H1 (cell line): ENCODE results near the gene TFRC. TPM values are rescaled to one million over a fixed set of nuclear protein-coding genes. Genes with fewer than 3 reads are reported as not detected.
"Not testable (repeated sequence)": the region's sequence is repeated elsewhere in the genome, so short reads cannot be mapped to it uniquely, and the experiment has no call there.

Source experiments
- CTCF ChIA-PET: fragments of 300-600 bp; sonication (Branson Sonifier 250); formaldehyde crosslinking; loops from one replicate; lab custom pipeline; 2021; ENCODE audit not compliant: partially characterized antibody; lab: Charles Lee
- POLR2A ChIA-PET: fragments of 300-600 bp; sonication (Branson Sonifier 250); formaldehyde crosslinking; loops from one replicate; lab custom pipeline; 2021; ENCODE audit warnings: inconsistent platforms; ENCODE audit not compliant: partially characterized antibody; lab: Charles Lee
- DNase-seq, 2 experiments: peaks; one replicate each; pipeline versions ENCODE4 v3.0.0 to v3.0.0-alpha.2; 2010 to 2022; ENCODE audit warnings: low spot score in 2 of 2, low read depth in 1 of 2, mixed read lengths in 1 of 2
- FAIRE-seq: peaks from 2 replicates; lab custom pipeline; 2011; peaks lifted over from hg19 to GRCh38; lab: Jason Lieb, UNC
- H2AFZ ChIP-seq: 2 replicates; pipeline ENCODE4 v1.8.1; 2012; ENCODE audit warnings: low read length, inconsistent platforms
- H2AK5ac ChIP-seq: 2 replicates; pipeline ENCODE4 v1.6.1; 2013; ENCODE audit warnings: low read depth, low read length
- H2BK120ac ChIP-seq: replicated peaks from 2 replicates; pipeline ENCODE3; 2013; ENCODE audit warnings: low read depth, low read length, inconsistent platforms
- H2BK12ac ChIP-seq: 2 replicates; pipeline ENCODE4 v1.6.1; 2013; ENCODE audit warnings: low read depth, low read length
- H2BK15ac ChIP-seq: 2 replicates; pipeline ENCODE4 v1.6.1; 2013; ENCODE audit warnings: low read length
- H2BK20ac ChIP-seq: 2 replicates; pipeline ENCODE4 v1.6.1; 2013; ENCODE audit warnings: low read length
- H2BK5ac ChIP-seq: 2 replicates; pipeline ENCODE4 v1.6.1; 2013; ENCODE audit warnings: low read depth, low read length
- H3K14ac ChIP-seq: 2 replicates; pipeline ENCODE4 v1.6.1; 2013; ENCODE audit warnings: inconsistent platforms; ENCODE audit not compliant: insufficient read length
- H3K18ac ChIP-seq: 2 replicates; pipeline ENCODE4 v1.6.1; 2013; ENCODE audit warnings: low read length; ENCODE audit errors: extremely low read depth
- H3K23ac ChIP-seq: 2 replicates; pipeline ENCODE4 v1.6.1; 2013; ENCODE audit warnings: inconsistent platforms; ENCODE audit not compliant: insufficient read length
- H3K23me2 ChIP-seq: 2 replicates; pipeline ENCODE4 v1.6.1; 2013; ENCODE audit warnings: low read depth, low read length
- H3K27ac ChIP-seq: 2 replicates; pipeline ENCODE4 v1.6.1; 2011; ENCODE audit warnings: low read depth, low read length, inconsistent platforms
- H3K27me3 ChIP-seq, 4 experiments: replicated peaks in 1 of 4; 1 replicate in 1 of 4; 2 replicates in 3 of 4; pipeline versions ENCODE4 v1.6.1 to v1.8.1; 2011 to 2013; ENCODE audit warnings: low read length in 3 of 4, mild to moderate bottlenecking in 3 of 4, inconsistent platforms in 2 of 4, mixed read lengths in 2 of 4, moderate library complexity in 1 of 4; ENCODE audit not compliant: control insufficient read depth in 3 of 4, insufficient read depth in 3 of 4; ENCODE audit errors: extremely low read depth in 1 of 4
- H3K36me3 ChIP-seq, 4 experiments: 2 replicates each; pipeline versions ENCODE4 v1.6.1 to v1.8.1; 2011 to 2013; ENCODE audit warnings: mild to moderate bottlenecking in 4 of 4, low read length in 3 of 4, moderate library complexity in 2 of 4, control low read depth in 1 of 4, inconsistent platforms in 1 of 4; ENCODE audit not compliant: insufficient read depth in 4 of 4, control insufficient read depth in 2 of 4
- H3K4ac ChIP-seq: replicated peaks from 2 replicates; pipeline ENCODE3; 2013; ENCODE audit warnings: low read length, low read depth, mixed read lengths, inconsistent platforms; ENCODE audit not compliant: insufficient read length
- H3K4me1 ChIP-seq, 4 experiments: replicated peaks in 1 of 4; 1 replicate in 1 of 4; 2 replicates in 3 of 4; pipeline versions ENCODE4 v1.6.1 to v1.8.1; 2011 to 2013; ENCODE audit warnings: low read length in 3 of 4, inconsistent platforms in 2 of 4, mixed read lengths in 1 of 4; ENCODE audit not compliant: insufficient read depth in 4 of 4, control insufficient read depth in 3 of 4
- H3K4me2 ChIP-seq, 2 experiments: 2 replicates each; pipeline versions ENCODE4 v1.6.1 to v1.8.1; 2011 to 2013; ENCODE audit warnings: low read depth in 2 of 2, low read length in 2 of 2, control low read depth in 1 of 2, inconsistent platforms in 1 of 2, mild to moderate bottlenecking in 1 of 2; ENCODE audit not compliant: insufficient read depth in 1 of 2
- H3K4me3 ChIP-seq, 4 experiments: fragments of 200-600, 300-600 bp in 1 of 4; sonication (generic), shearing (Covaris generic), sonication (Bioruptor Twin) in 1 of 4; 2 replicates each; pipeline versions ENCODE4 v1.5.1 to v1.8.1; 2011 to 2016; ENCODE audit warnings: low read length in 4 of 4, low read depth in 3 of 4, control low read depth in 2 of 4, inconsistent platforms in 2 of 4, mild to moderate bottlenecking in 2 of 4, mixed read lengths in 1 of 4, moderate library complexity in 1 of 4; ENCODE audit not compliant: insufficient read depth in 2 of 4; ENCODE audit errors: extremely low read depth in 1 of 4
- H3K56ac ChIP-seq: replicated peaks from 2 replicates; pipeline ENCODE3; 2013; ENCODE audit warnings: low read depth, mild to moderate bottlenecking, mixed read lengths, low read length, inconsistent platforms; ENCODE audit not compliant: insufficient read length
- H3K79me1 ChIP-seq: 2 replicates; pipeline ENCODE4 v1.6.1; 2013; ENCODE audit warnings: low read depth, low read length, control low read depth
- H3K79me2 ChIP-seq, 2 experiments: 2 replicates each; pipeline versions ENCODE4 v1.6.1 to v1.8.1; 2012 to 2013; ENCODE audit warnings: low read length in 2 of 2, mild to moderate bottlenecking in 2 of 2, inconsistent platforms in 1 of 2; ENCODE audit not compliant: insufficient read depth in 2 of 2, control insufficient read depth in 1 of 2
- H3K9ac ChIP-seq, 4 experiments: replicated peaks in 1 of 4; 1 replicate in 1 of 4; 2 replicates in 3 of 4; pipeline versions ENCODE4 v1.6.1 to v1.8.1; 2011 to 2013; ENCODE audit warnings: low read depth in 3 of 4, low read length in 3 of 4, control low read depth in 2 of 4, mild to moderate bottlenecking in 2 of 4, moderate library complexity in 2 of 4, inconsistent platforms in 1 of 4; ENCODE audit errors: extremely low read depth in 1 of 4
- H3K9me3 ChIP-seq, 2 experiments: 2 replicates each; pipeline versions ENCODE4 v1.6.1 to v1.8.1; 2012 to 2013; ENCODE audit warnings: mild to moderate bottlenecking in 2 of 2, moderate library complexity in 2 of 2, control low read depth in 1 of 2, inconsistent platforms in 1 of 2, low read depth in 1 of 2, low read length in 1 of 2, mixed read lengths in 1 of 2; ENCODE audit not compliant: insufficient read depth in 2 of 2
- H4K20me1 ChIP-seq, 2 experiments: replicated peaks in 1 of 2; 2 replicates each; pipeline versions ENCODE3 to v1.8.1; 2011 to 2013; ENCODE audit warnings: inconsistent platforms in 2 of 2, low read length in 2 of 2, mild to moderate bottlenecking in 1 of 2; ENCODE audit not compliant: insufficient read depth in 2 of 2, control insufficient read depth in 1 of 2
- H4K5ac ChIP-seq: 2 replicates; pipeline ENCODE4 v1.6.1; 2013; ENCODE audit warnings: low read length, low read depth, mixed read lengths, inconsistent platforms; ENCODE audit not compliant: insufficient read length
- H4K8ac ChIP-seq: 2 replicates; pipeline ENCODE4 v1.8.0; 2013; ENCODE audit warnings: mild to moderate bottlenecking, moderate library complexity, low read length, inconsistent platforms; ENCODE audit not compliant: insufficient read depth; ENCODE audit errors: extremely low read depth
- H4K91ac ChIP-seq: replicated peaks from 2 replicates; pipeline ENCODE3; 2013; ENCODE audit warnings: low read length, mixed read lengths, inconsistent platforms; ENCODE audit not compliant: insufficient read length
- WGBS, 2 experiments: shearing (Covaris generic) in 1 of 2; methylation state at CpG; one replicate each; pipeline versions ENCODE4 v1.1.6 to v1.1.7; 2013 to 2015; ENCODE audit warnings: low lambda C conversion rate in 2 of 2, mixed read lengths in 2 of 2, inconsistent platforms in 1 of 2, low coverage in 1 of 2, missing lambda C conversion rate in 1 of 2; ENCODE audit not compliant: insufficient replicate concordance in 2 of 2, insufficient coverage in 1 of 2, insufficient read length in 1 of 2; ENCODE audit errors: extremely low coverage in 1 of 2, missing lambda C conversion rate in 1 of 2; 5-methylcytosine and 5-hydroxymethylcytosine counted together
- polyA plus RNA-seq, 7 experiments: library from polyadenylated mRNA; depleted of rRNA in 3 of 7; stranded (reverse) in 5 of 7; unstranded in 2 of 7; fragments of >200 nt in 5 of 7; fragments of 200-250 nt in 2 of 7; gene quantifications; 1 replicate in 5 of 7; 2 replicates in 1 of 7; 4 replicates in 1 of 7; pipeline versions ENCODE4 v1.2.1 to v1.2.3, GENCODE V29; 2011 to 2013; ENCODE audit warnings: missing spikeins in 2 of 7, mixed read lengths in 2 of 7
- total RNA-seq: library from RNA; stranded (reverse); fragmentation: NEBNext Ultra II Directional; extraction: Animal tissue kit (Norgen Biotek cat#: 25700); gene quantifications from 2 replicates; pipeline ENCODE4 v1.2.1, GENCODE V29; 2021

Gene TFRC
- total and polyA plus RNA-seq, 2 of the 8 experiments (the other 6 are each of a cell fraction or from before 2014, with no cell fraction given), result 67.3 to 161 TPM

- peak overlapping the region; percentile 43 to 85 for H3K4me2 ChIP-seq
- H4K20me1 ChIP-seq, result peaks cover 3 to 17% of the 10 kb centered on the region in 2 experiments
- H2AK5ac ChIP-seq, H3K27me3 ChIP-seq, FAIRE-seq, H2BK12ac ChIP-seq, H3K9me3 ChIP-seq, H2BK120ac ChIP-seq, H2AFZ ChIP-seq, H3K23me2 ChIP-seq, H3K4ac ChIP-seq, H3K56ac ChIP-seq, H3K36me3 ChIP-seq, H3K14ac ChIP-seq, H3K4me1 ChIP-seq, H3K23ac ChIP-seq, H3K18ac ChIP-seq, DNase-seq, H3K79me1 ChIP-seq, H2BK20ac ChIP-seq, H4K91ac ChIP-seq, H3K27ac ChIP-seq, H4K8ac ChIP-seq, H2BK15ac ChIP-seq, H2BK5ac ChIP-seq, H4K5ac ChIP-seq: not testable (repeated sequence)
- 82% methylated on average over 23 of the region's 23 CpGs; no CpG with 5 or more reads in 1 of the 2 experiments for WGBS, 2 experiments
- H3K9ac ChIP-seq, result peak overlapping the region in 2 of 4 experiments; percentile 67 to 89; a peak in 3 of 7 replicates
- peak overlapping the region; percentile 68 to 93 (median 82) for H3K4me3 ChIP-seq
- ChIA-PET CTCF (interaction anchor here (0.6 to 22.4 kb wide), 6 partner anchors 11 to 115 kb away, joined by 3 to 299 read pairs (median 3); no protein-coding TSS in a partner anchor), POLR2A (interaction anchor here (0.7 to 3.4 kb wide), 11 partner anchors 12 to 119 kb away, joined by 3 to 11 read pairs (median 4); no protein-coding TSS in a partner anchor)
- H3K79me2 ChIP-seq, result peaks cover 30 to 50% of the 10 kb centered on the region in 2 experiments
Observed at GRCh38 chr3:196080101-196080846, 1.6 kb downstream of the TFRC start.
